HUES64 (cell line): ENCODE measurements around the gene EXOC3.

ENCODE experiments used
- H3K27ac ChIP-seq: 2 replicates; pipeline ENCODE4 v1.7.0; 2013; ENCODE audit warnings: low read depth, low read length, inconsistent platforms
- H3K27me3 ChIP-seq: 2 replicates; pipeline ENCODE4 v1.6.1; 2013; ENCODE audit warnings: mild to moderate bottlenecking, low read length; ENCODE audit not compliant: insufficient read depth
- H3K36me3 ChIP-seq: 2 replicates; pipeline ENCODE4 v1.6.1; 2013; ENCODE audit warnings: mild to moderate bottlenecking, low read length; ENCODE audit not compliant: insufficient read depth
- H3K4me1 ChIP-seq: 2 replicates; pipeline ENCODE4 v1.6.1; 2013; ENCODE audit warnings: mild to moderate bottlenecking, low read length, moderate library complexity; ENCODE audit not compliant: insufficient read depth
- H3K4me3 ChIP-seq: 2 replicates; pipeline ENCODE4 v1.5.1; 2013; ENCODE audit warnings: mild to moderate bottlenecking, low read length, moderate library complexity
- H3K9ac ChIP-seq: 2 replicates; pipeline ENCODE4 v1.6.1; 2013; ENCODE audit warnings: mild to moderate bottlenecking, low read depth, low read length
- H3K9me3 ChIP-seq: 2 replicates; pipeline ENCODE4 v1.6.1; 2013; ENCODE audit warnings: low read depth, low read length; ENCODE audit not compliant: insufficient read depth
- WGBS: fragments of 150-250, 120-280 bp; methylation state at CpG from one replicate; pipeline ENCODE4 v1.1.7; 2013; ENCODE audit warnings: missing lambda C conversion rate; 5-methylcytosine and 5-hydroxymethylcytosine counted together

EXOC3 gene

GRCh38 chr5:444226-444625 lies 1.2 kb downstream of the EXOC3 start:
- no peaks in the 10 kb centered on the region for H3K9me3 ChIP-seq
- H3K27me3 ChIP-seq: no peaks in the 10 kb centered on the region
- peaks cover 29% of the 10 kb centered on the region for H3K36me3 ChIP-seq
- H3K4me1 ChIP-seq: 0 out of 2 replicates have a peak, but pooled peaks cover 6% of the 10 kb centered on the region
- 91% methylated on average over 8 of the region's 8 CpGs for WGBS
- peak overlapping the region; percentile 91 for H3K4me3 ChIP-seq
- H3K9ac ChIP-seq: no peak overlapping the region
- no peak overlapping the region for H3K27ac ChIP-seq

GRCh38 chr5:445591-445990 lies 2.6 kb downstream of the EXOC3 start:
- no peak overlapping the region for H3K9ac ChIP-seq
- H3K9me3 ChIP-seq: no peaks in the 10 kb centered on the region
- no peak overlapping the region for H3K4me3 ChIP-seq
- H3K36me3 ChIP-seq: peaks cover 40% of the 10 kb centered on the region
- no peaks in the 10 kb centered on the region for H3K27me3 ChIP-seq
- H3K4me1 ChIP-seq: 0 out of 2 replicates have a peak, but pooled peaks cover 6% of the 10 kb centered on the region
- no peak overlapping the region for H3K27ac ChIP-seq
- 95% methylated on average over 10 of the region's 10 CpGs for WGBS

- Histone ChIP-seq H3K9ac (no peak overlapping the region), H3K36me3 (peaks cover 46% of the 10 kb centered on the region), H3K27ac (no peak overlapping the region), H3K4me1 (0 out of 2 replicates have a peak, but pooled peaks cover 6% of the 10 kb centered on the region), H3K9me3 (no peaks in the 10 kb centered on the region), H3K4me3 (no peak overlapping the region), H3K27me3 (no peaks in the 10 kb centered on the region)
- 95% methylated on average over 19 of the region's 19 CpGs for WGBS
Measured at GRCh38 chr5:446066-446882, 3.3 kb downstream of the EXOC3 start.

GRCh38 chr5:446883-447263 lies 3.9 kb downstream of the EXOC3 start:
- Histone ChIP-seq H3K27me3 (no peaks in the 10 kb centered on the region), H3K9me3 (peaks cover 1% of the 10 kb centered on the region; the same call in 1 of the 2 replicates), H3K4me1 (0 out of 2 replicates have a peak, but pooled peaks cover 6% of the 10 kb centered on the region), H3K36me3 (peaks cover 52% of the 10 kb centered on the region), H3K4me3 (no peak overlapping the region), H3K9ac (no peak overlapping the region), H3K27ac (no peak overlapping the region)
- WGBS: 83% methylated on average over 7 of the region's 7 CpGs

- Histone ChIP-seq H3K36me3 (peaks cover 58% of the 10 kb centered on the region), H3K27ac (no peak overlapping the region), H3K9ac (no peak overlapping the region), H3K4me1 (0 out of 2 replicates have a peak, but pooled peaks cover 3% of the 10 kb centered on the region), H3K4me3 (no peak overlapping the region), H3K9me3 (peaks cover 4% of the 10 kb centered on the region; the same call in 1 of the 2 replicates), H3K27me3 (no peaks in the 10 kb centered on the region)
- 96% methylated on average over 21 of the region's 21 CpGs for WGBS
Measured at GRCh38 chr5:447501-447900, 4.5 kb downstream of the EXOC3 start.

- Histone ChIP-seq H3K9me3 (peaks cover 4% of the 10 kb centered on the region; the same call in 1 of the 2 replicates), H3K4me1 (0 out of 2 replicates have a peak, but pooled peaks cover 3% of the 10 kb centered on the region), H3K36me3 (peaks cover 65% of the 10 kb centered on the region), H3K9ac (no peak overlapping the region), H3K27ac (no peak overlapping the region), H3K27me3 (no peaks in the 10 kb centered on the region), H3K4me3 (no peak overlapping the region)
- 94% methylated on average over 21 of the region's 21 CpGs for WGBS
Measured at GRCh38 chr5:448061-448765, 5.2 kb downstream of the EXOC3 start.

GRCh38 chr5:448766-449090 lies 5.8 kb downstream of the EXOC3 start:
- Histone ChIP-seq H3K36me3 (peaks cover 71% of the 10 kb centered on the region), H3K4me3 (no peak overlapping the region), H3K27me3 (no peaks in the 10 kb centered on the region), H3K27ac (no peak overlapping the region), H3K4me1 (0 out of 2 replicates have a peak, but pooled peaks cover 1% of the 10 kb centered on the region), H3K9me3 (peaks cover 4% of the 10 kb centered on the region; the same call in 1 of the 2 replicates), H3K9ac (no peak overlapping the region)
- 96% methylated on average over 12 of the region's 12 CpGs for WGBS

GRCh38 chr5:449151-449550 lies 6.2 kb downstream of the EXOC3 start:
- Histone ChIP-seq H3K27me3 (no peaks in the 10 kb centered on the region), H3K4me1 (no peaks in the 10 kb centered on the region), H3K27ac (no peak overlapping the region), H3K9me3 (peaks cover 4% of the 10 kb centered on the region; the same call in 1 of the 2 replicates), H3K9ac (no peak overlapping the region), H3K36me3 (peaks cover 75% of the 10 kb centered on the region), H3K4me3 (no peak overlapping the region)
- 92% methylated on average over 3 of the region's 5 CpGs for WGBS

- Histone ChIP-seq H3K27ac (no peak overlapping the region), H3K27me3 (no peaks in the 10 kb centered on the region), H3K4me3 (no peak overlapping the region), H3K4me1 (peaks cover 10% of the 10 kb centered on the region; the same call in 1 of the 2 replicates), H3K9ac (no peak overlapping the region), H3K36me3 (peaks cover 90% of the 10 kb centered on the region), H3K9me3 (peaks cover 4% of the 10 kb centered on the region; the same call in 1 of the 2 replicates)
- WGBS: 89% methylated on average over 5 of the region's 5 CpGs
Measured at GRCh38 chr5:451587-452458, 8.8 kb downstream of the EXOC3 start.

- no peak overlapping the region for H3K27ac ChIP-seq
- H3K9me3 ChIP-seq: peaks cover 4% of the 10 kb centered on the region; the same call in 1 of the 2 replicates
- no peak overlapping the region for H3K9ac ChIP-seq
- H3K4me1 ChIP-seq: peaks cover 10% of the 10 kb centered on the region; the same call in 1 of the 2 replicates
- H3K4me3 ChIP-seq: no peak overlapping the region
- H3K27me3 ChIP-seq: no peaks in the 10 kb centered on the region
- peaks cover 90% of the 10 kb centered on the region for H3K36me3 ChIP-seq
- 95% methylated on average over 17 of the region's 17 CpGs for WGBS
Measured at GRCh38 chr5:452978-453710, 10.2 kb downstream of the EXOC3 start.
